K562 (cell line): ENCODE data around the gene IDS.
"Not testable (repeated sequence)": the region's sequence is repeated elsewhere in the genome, so short reads cannot be mapped to it uniquely, and the experiment has no call there.

Experiments
- CTCF ChIP-seq, 3 experiments: IDR thresholded peaks in 2 of 3; conservative IDR thresholded peaks in 1 of 3; 2 replicates each; pipeline ENCODE4 v1.5.1; 2011 to 2012; ENCODE audit warnings: low read length in 3 of 3, mild to moderate bottlenecking in 3 of 3, control low read depth in 2 of 3, improper control_type of control experiment in 1 of 3, inconsistent platforms in 1 of 3, low read depth in 1 of 3, mixed read lengths in 1 of 3, moderate library complexity in 1 of 3; ENCODE audit not compliant: insufficient read depth in 2 of 3
- FOXJ3 ChIP-seq: sonication (generic); formaldehyde crosslinking; IDR thresholded peaks from 2 replicates; pipeline ENCODE4 v1.4.0; 2020; ENCODE audit warnings: mild to moderate bottlenecking, missing genetic modification reagents
- GABPA ChIP-seq: fragments of 200-800 bp; sonication (Bioruptor generic); conservative IDR thresholded peaks from 2 replicates; pipeline ENCODE4 v1.6.1; 2016; ENCODE audit warnings: low read depth, missing genetic modification characterization, missing compliant biosample characterization
- NCOA1 ChIP-seq: fragments of 450-650 bp; IDR thresholded peaks from 2 replicates; pipeline ENCODE4 v1.6.1; 2016; ENCODE audit warnings: low read depth
- NRF1 ChIP-seq, 2 experiments: fragments of 450-650 bp; IDR thresholded peaks in 1 of 2; conservative IDR thresholded peaks in 1 of 2; 2 replicates each; pipeline ENCODE4 v1.6.1; 2014; ENCODE audit warnings: mild to moderate bottlenecking in 2 of 2
- POLR2A ChIP-seq: fragments of 450-650 bp; conservative IDR thresholded peaks from 2 replicates; pipeline ENCODE4 v1.6.1; 2016
- RAD21 ChIP-seq, 2 experiments: fragments of 250-450 bp in 1 of 2; fragments of 450-650 bp in 1 of 2; sonication (Bioruptor Pico) in 1 of 2; formaldehyde crosslinking in 1 of 2; IDR thresholded peaks in 1 of 2; conservative IDR thresholded peaks in 1 of 2; 2 replicates each; pipeline versions ENCODE4 v1.4.0 to v1.8.0; 2020 to 2022; ENCODE audit warnings: mild to moderate bottlenecking in 2 of 2, moderate library complexity in 1 of 2
- TRIM25 ChIP-seq: fragments of 450-650 bp; IDR thresholded peaks from 2 replicates; pipeline ENCODE4 v1.7.0; 2016; ENCODE audit warnings: borderline replicate concordance
- TF ChIP-seq, protein P1 (sequence below): fragments of 250-450 bp; sonication (Bioruptor Pico); IDR thresholded peaks from 2 replicates; pipeline ENCODE4 v1.8.0; 2021; ENCODE audit warnings: moderate library complexity, mild to moderate bottlenecking, inconsistent platforms
- TF ChIP-seq, protein P2 (sequence below): sonication (generic); formaldehyde crosslinking; IDR thresholded peaks from 2 replicates; pipeline ENCODE4 v1.8.1; 2023; ENCODE audit warnings: mild to moderate bottlenecking, missing genetic modification reagents

- not testable (repeated sequence) for TF ChIP-seq NCOA1; NRF1 (conservative IDR thresholded peaks at IDR 0.05 in 1 of 2, IDR thresholded peaks at IDR 0.05 in 1 of 2); GABPA; POLR2A; FOXJ3 (CRISPR knock-in tag); RAD21 (CRISPR knock-in tag; conservative IDR thresholded peaks at IDR 0.05 in 1 of 2, IDR thresholded peaks at IDR 0.05 in 1 of 2); CTCF (IDR thresholded peaks at IDR 0.05 in 2 of 3, conservative IDR thresholded peaks at IDR 0.05 in 1 of 3; ENCODE audit: insufficient read depth in 2 of 3, low read depth in 1 of 3, low read length in 3 of 3); TRIM25
- TF ChIP-seq, protein P1, sequence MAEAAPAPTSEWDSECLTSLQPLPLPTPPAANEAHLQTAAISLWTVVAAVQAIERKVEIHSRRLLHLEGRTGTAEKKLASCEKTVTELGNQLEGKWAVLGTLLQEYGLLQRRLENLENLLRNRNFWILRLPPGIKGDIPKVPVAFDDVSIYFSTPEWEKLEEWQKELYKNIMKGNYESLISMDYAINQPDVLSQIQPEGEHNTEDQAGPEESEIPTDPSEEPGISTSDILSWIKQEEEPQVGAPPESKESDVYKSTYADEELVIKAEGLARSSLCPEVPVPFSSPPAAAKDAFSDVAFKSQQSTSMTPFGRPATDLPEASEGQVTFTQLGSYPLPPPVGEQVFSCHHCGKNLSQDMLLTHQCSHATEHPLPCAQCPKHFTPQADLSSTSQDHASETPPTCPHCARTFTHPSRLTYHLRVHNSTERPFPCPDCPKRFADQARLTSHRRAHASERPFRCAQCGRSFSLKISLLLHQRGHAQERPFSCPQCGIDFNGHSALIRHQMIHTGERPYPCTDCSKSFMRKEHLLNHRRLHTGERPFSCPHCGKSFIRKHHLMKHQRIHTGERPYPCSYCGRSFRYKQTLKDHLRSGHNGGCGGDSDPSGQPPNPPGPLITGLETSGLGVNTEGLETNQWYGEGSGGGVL (CRISPR knock-in tag), result not testable (repeated sequence)
- TF ChIP-seq, protein P2, sequence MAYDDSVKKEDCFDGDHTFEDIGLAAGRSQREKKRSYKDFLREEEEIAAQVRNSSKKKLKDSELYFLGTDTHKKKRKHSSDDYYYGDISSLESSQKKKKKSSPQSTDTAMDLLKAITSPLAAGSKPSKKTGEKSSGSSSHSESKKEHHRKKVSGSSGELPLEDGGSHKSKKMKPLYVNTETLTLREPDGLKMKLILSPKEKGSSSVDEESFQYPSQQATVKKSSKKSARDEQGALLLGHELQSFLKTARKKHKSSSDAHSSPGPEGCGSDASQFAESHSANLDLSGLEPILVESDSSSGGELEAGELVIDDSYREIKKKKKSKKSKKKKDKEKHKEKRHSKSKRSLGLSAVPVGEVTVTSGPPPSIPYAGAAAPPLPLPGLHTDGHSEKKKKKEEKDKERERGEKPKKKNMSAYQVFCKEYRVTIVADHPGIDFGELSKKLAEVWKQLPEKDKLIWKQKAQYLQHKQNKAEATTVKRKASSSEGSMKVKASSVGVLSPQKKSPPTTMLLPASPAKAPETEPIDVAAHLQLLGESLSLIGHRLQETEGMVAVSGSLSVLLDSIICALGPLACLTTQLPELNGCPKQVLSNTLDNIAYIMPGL (CRISPR knock-in tag), result not testable (repeated sequence)
These were observed 21.4 kb upstream of the IDS start for GRCh38 chrX:149526318-149527033.
